Erythroblast (primary cell): Measurements from ENCODE around the gene PPP1R12B.

Experiments used
- GATA1 ChIP-seq: IDR thresholded peaks from 2 replicates; pipeline ENCODE4 v1.6.1; 2011; ENCODE audit warnings: low read depth, mild to moderate bottlenecking, control low read depth, low read length, moderate library complexity
- POLR2A ChIP-seq: IDR thresholded peaks from 2 replicates; pipeline ENCODE4 v1.6.1; 2011; ENCODE audit warnings: mild to moderate bottlenecking, low read length

GRCh38 chr1:202333861-202334260 is 14.6 kb upstream of the PPP1R12B start:
- TF ChIP-seq POLR2A (no peak), GATA1 (no peak)
